Measurements from ENCODE around the gene KCNS1. TPM values are rescaled to one million over a fixed set of nuclear protein-coding genes. Genes with fewer than 3 reads are reported as not detected.

KCNS1 gene
- total RNA-seq, 1 experiment from 2014 or later: 0.09 TPM

DNA sequence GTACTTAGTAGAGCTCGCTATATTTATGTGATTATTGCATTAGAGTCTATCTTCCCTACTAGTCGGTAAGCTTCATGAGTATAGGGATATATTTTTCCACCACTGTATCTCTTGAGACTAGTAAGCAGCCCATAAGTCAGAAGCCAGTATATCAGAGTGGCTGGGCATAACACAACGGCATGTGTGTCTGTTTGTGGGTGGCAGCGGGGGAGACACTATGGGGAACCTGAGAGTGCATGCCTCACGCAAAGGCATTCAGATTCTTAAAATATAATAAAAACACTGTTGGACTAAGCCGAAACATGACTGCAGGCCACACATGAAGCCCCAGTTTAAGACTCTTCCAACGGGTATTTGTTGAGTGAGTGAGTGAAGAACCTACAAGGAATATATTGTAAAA, 8.0 kb downstream of the KCNS1 start:
- H3K36me3 Mint-ChIP-seq (ENCODE audit: insufficient read depth, unreplicated experiment): peaks cover 5% of the 10 kb centered on the region
- no peaks in the 10 kb centered on the region for H3K27me3 Mint-ChIP-seq (ENCODE audit: insufficient read depth, unreplicated experiment)
- TF ChIP-seq, protein P1, sequence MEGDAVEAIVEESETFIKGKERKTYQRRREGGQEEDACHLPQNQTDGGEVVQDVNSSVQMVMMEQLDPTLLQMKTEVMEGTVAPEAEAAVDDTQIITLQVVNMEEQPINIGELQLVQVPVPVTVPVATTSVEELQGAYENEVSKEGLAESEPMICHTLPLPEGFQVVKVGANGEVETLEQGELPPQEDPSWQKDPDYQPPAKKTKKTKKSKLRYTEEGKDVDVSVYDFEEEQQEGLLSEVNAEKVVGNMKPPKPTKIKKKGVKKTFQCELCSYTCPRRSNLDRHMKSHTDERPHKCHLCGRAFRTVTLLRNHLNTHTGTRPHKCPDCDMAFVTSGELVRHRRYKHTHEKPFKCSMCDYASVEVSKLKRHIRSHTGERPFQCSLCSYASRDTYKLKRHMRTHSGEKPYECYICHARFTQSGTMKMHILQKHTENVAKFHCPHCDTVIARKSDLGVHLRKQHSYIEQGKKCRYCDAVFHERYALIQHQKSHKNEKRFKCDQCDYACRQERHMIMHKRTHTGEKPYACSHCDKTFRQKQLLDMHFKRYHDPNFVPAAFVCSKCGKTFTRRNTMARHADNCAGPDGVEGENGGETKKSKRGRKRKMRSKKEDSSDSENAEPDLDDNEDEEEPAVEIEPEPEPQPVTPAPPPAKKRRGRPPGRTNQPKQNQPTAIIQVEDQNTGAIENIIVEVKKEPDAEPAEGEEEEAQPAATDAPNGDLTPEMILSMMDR (IDR thresholded peaks at IDR 0.05; ENCODE audit: insufficient read depth in 1 of 2, low read depth in 1 of 2, low read length in 1 of 2, severe bottlenecking in 1 of 2, unreplicated experiment in 1 of 2): no peak
- ChIA-PET POLR2A (no interaction called here), CTCF (interaction anchor here (0.6 to 7.0 kb wide), 2 partner anchors 49 to 565 kb away, joined by 3 to 203 read pairs; no protein-coding TSS in a partner anchor)
- H3K4me1 Mint-ChIP-seq (ENCODE audit: low read depth, unreplicated experiment): no peaks in the 10 kb centered on the region
- intact Hi-C loops (cut with micrococcal nuclease; ENCODE audit: unreplicated experiment): no loop called here
- Histone ChIP-seq H3K36me3 (ENCODE audit: control insufficient read depth, insufficient read depth, low read length) (no peaks in the 10 kb centered on the region), H3K9me3 (no peaks in the 10 kb centered on the region), H3K4me1 (no peaks in the 10 kb centered on the region), H3K27me3 (replicated peaks; ENCODE audit: control insufficient read depth, insufficient read depth, low read length) (no peaks in the 10 kb centered on the region), H3K4me3 (ENCODE audit: low read depth, low read length) (no peak overlapping the region)
- no peak overlapping the region for H3K4me3 Mint-ChIP-seq (ENCODE audit: unreplicated experiment)
- BruUV-seq (replicated peaks): no TSS peak
- no peak overlapping the region for H3K27ac Mint-ChIP-seq (ENCODE audit: unreplicated experiment)
- no peaks in the 10 kb centered on the region for H3K9me3 Mint-ChIP-seq (ENCODE audit: unreplicated experiment)
- no peak for DNase-seq

DNA sequence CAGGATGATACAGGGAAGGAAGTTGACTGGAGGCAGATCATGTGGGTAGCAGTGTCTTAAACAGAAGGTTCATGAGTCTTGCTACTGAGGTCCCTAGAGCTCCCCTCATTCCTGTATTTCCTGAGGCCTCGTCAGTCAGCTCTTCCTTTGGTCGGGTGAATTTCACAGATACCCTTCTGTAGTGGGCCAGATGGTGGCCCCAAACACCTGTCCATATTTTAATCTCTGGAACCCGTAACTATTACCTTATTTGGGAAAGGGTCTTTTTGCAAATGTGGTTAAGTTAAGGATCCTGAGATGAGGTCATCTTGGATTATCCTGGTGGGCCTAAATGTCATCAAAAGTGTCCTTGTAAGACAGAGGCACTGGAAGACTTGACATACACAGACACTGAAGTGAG, 9.6 kb downstream of the KCNS1 start:
- TF ChIP-seq, protein P1 (IDR thresholded peaks at IDR 0.05; ENCODE audit: insufficient read depth in 1 of 2, low read depth in 1 of 2, low read length in 1 of 2, severe bottlenecking in 1 of 2, unreplicated experiment in 1 of 2): no peak
- Mint-ChIP-seq H3K27me3 (ENCODE audit: insufficient read depth, unreplicated experiment) (no peaks in the 10 kb centered on the region), H3K27ac (ENCODE audit: unreplicated experiment) (no peak overlapping the region), H3K9me3 (ENCODE audit: unreplicated experiment) (no peaks in the 10 kb centered on the region), H3K4me3 (ENCODE audit: unreplicated experiment) (no peak overlapping the region), H3K4me1 (ENCODE audit: low read depth, unreplicated experiment) (peaks cover 10% of the 10 kb centered on the region), H3K36me3 (ENCODE audit: insufficient read depth, unreplicated experiment) (peaks cover 5% of the 10 kb centered on the region)
- no peaks in the 10 kb centered on the region for H3K27me3 ChIP-seq (replicated peaks; ENCODE audit: control insufficient read depth, insufficient read depth, low read length)
- no peaks in the 10 kb centered on the region for H3K36me3 ChIP-seq (ENCODE audit: control insufficient read depth, insufficient read depth, low read length)
- no peak overlapping the region for H3K4me3 ChIP-seq (ENCODE audit: low read depth, low read length)
- no peaks in the 10 kb centered on the region for H3K9me3 ChIP-seq
- no peaks in the 10 kb centered on the region for H3K4me1 ChIP-seq
- no TSS peak for BruUV-seq (replicated peaks)
- ChIA-PET POLR2A (no interaction called here), CTCF (interaction anchor here (0.5 to 7.0 kb wide), 3 partner anchors 14 to 48 kb away, joined by 4 to 203 read pairs (median 4); no protein-coding TSS in a partner anchor)
- DNase-seq: no peak
- intact Hi-C loops (cut with micrococcal nuclease; ENCODE audit: unreplicated experiment): no loop called here

DNA sequence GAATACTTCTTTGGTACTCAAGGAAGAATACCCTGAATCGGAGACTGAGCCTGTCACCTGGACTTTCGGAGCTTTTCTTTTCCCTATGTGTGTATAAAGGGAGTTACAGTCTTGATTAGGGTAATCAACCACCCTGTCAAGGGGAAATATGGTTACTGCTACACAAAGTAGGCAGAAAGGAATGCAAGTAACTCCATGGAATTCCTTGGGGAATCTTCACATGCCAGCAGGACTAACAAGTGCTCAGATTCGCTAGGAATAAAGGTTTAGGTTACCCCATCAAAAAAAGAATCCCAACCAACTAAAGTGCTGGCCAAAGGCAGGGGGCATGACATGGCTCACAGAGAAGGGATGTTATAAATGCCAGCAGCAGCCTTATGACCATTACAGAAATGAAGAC, 10.4 kb downstream of the KCNS1 start:
- peaks cover 11% of the 10 kb centered on the region for H3K4me1 Mint-ChIP-seq (ENCODE audit: low read depth, unreplicated experiment)
- intact Hi-C loops (cut with micrococcal nuclease; ENCODE audit: unreplicated experiment): no loop called here
- no peaks in the 10 kb centered on the region for H3K27me3 Mint-ChIP-seq (ENCODE audit: insufficient read depth, unreplicated experiment)
- H3K36me3 Mint-ChIP-seq (ENCODE audit: insufficient read depth, unreplicated experiment): peaks cover 6% of the 10 kb centered on the region
- ChIA-PET POLR2A (no interaction called here), CTCF (no interaction called here)
- Histone ChIP-seq H3K9me3 (no peaks in the 10 kb centered on the region), H3K4me1 (no peaks in the 10 kb centered on the region), H3K36me3 (ENCODE audit: control insufficient read depth, insufficient read depth, low read length) (no peaks in the 10 kb centered on the region), H3K4me3 (ENCODE audit: low read depth, low read length) (no peak overlapping the region), H3K27me3 (replicated peaks; ENCODE audit: control insufficient read depth, insufficient read depth, low read length) (no peaks in the 10 kb centered on the region)
- BruUV-seq (replicated peaks): no TSS peak
- no peak overlapping the region for H3K4me3 Mint-ChIP-seq (ENCODE audit: unreplicated experiment)
- H3K9me3 Mint-ChIP-seq (ENCODE audit: unreplicated experiment): no peaks in the 10 kb centered on the region
- no peak overlapping the region for H3K27ac Mint-ChIP-seq (ENCODE audit: unreplicated experiment)
- DNase-seq: no peak
- TF ChIP-seq, protein P1 (IDR thresholded peaks at IDR 0.05; ENCODE audit: insufficient read depth in 1 of 2, low read depth in 1 of 2, low read length in 1 of 2, severe bottlenecking in 1 of 2, unreplicated experiment in 1 of 2): no peak

Measured in Caco-2 (cell line).